T-helper 17 cell (primary cell): ENCODE data around the gene ANKS6. TPM values are rescaled to one million over a fixed set of nuclear protein-coding genes. Genes with fewer than 3 reads are reported as not detected.

Experiments used
- ATAC-seq: fragments of 150-1000 bp; cut with Tn5 transposase; 2 replicates; pipeline ENCODE4 v1.10.0; 2021; ENCODE audit warnings: mild to moderate bottlenecking, moderate library complexity
- DNase-seq, 3 donors: peaks; one replicate each; pipeline versions ENCODE4 v3.0.0 to v3.0.0-alpha.2; 2020 to 2021
- H3K9me3 ChIP-seq: one replicate; pipeline ENCODE4 v1.7.0; 2013; ENCODE audit warnings: low read length, mild to moderate bottlenecking; ENCODE audit not compliant: control insufficient read depth, poor library complexity, severe bottlenecking
- H3K27ac Mint-ChIP-seq: one replicate; pipeline ENCODE4 v1.8.0; 2022; ENCODE audit warnings: mild to moderate bottlenecking, moderate library complexity, mixed read lengths
- H3K27me3 Mint-ChIP-seq: one replicate; pipeline ENCODE4 v1.8.0; 2022; ENCODE audit warnings: mixed read lengths
- H3K36me3 Mint-ChIP-seq: one replicate; pipeline ENCODE4 v1.8.0; 2022; ENCODE audit warnings: low read depth, mixed read lengths
- H3K4me1 Mint-ChIP-seq: one replicate; pipeline ENCODE4 v1.8.0; 2022; ENCODE audit warnings: mild to moderate bottlenecking, mixed read lengths
- H3K4me3 Mint-ChIP-seq: one replicate; pipeline ENCODE4 v1.8.0; 2022; ENCODE audit warnings: mild to moderate bottlenecking, moderate library complexity, mixed read lengths
- total RNA-seq, 4 donors: library from RNA in 2 of 4; stranded (reverse) in 2 of 4; gene quantifications; one replicate each; pipeline ENCODE4 v1.2.3 and lab custom pipeline; 2022 to 2026

The ANKS6 gene
- total RNA-seq, 2 donors from 2014 or later, result 9.6 to 10.0 TPM

- H3K27me3 Mint-ChIP-seq, result peaks cover 14% of the 10 kb centered on the region
- ATAC-seq (no peak), DNase-seq (no peak)
- peak overlapping the region; percentile 60 for H3K27ac Mint-ChIP-seq
- no peaks in the 10 kb centered on the region for H3K36me3 Mint-ChIP-seq
- H3K9me3 ChIP-seq, result no peaks in the 10 kb centered on the region
- peaks cover 23% of the 10 kb centered on the region for H3K4me1 Mint-ChIP-seq
- H3K4me3 Mint-ChIP-seq, result peak overlapping the region; percentile 90
Observed at GRCh38 chr9:98808875-98809274, 12.5 kb upstream of the ANKS6 start.

GRCh38 chr9:98808411-98808815, 12.1 kb upstream of the ANKS6 start:
- no peaks in the 10 kb centered on the region for H3K9me3 ChIP-seq
- Mint-ChIP-seq H3K27me3 (peaks cover 17% of the 10 kb centered on the region), H3K27ac (no peak overlapping the region), H3K36me3 (no peaks in the 10 kb centered on the region), H3K4me3 (peak overlapping the region; percentile 90), H3K4me1 (peaks cover 23% of the 10 kb centered on the region)
- DNase-seq (no peak), ATAC-seq (no peak)

GRCh38 chr9:98807814-98808195, 11.4 kb upstream of the ANKS6 start:
- peak overlapping the region; percentile 90 for H3K4me3 Mint-ChIP-seq
- peaks cover 23% of the 10 kb centered on the region for H3K4me1 Mint-ChIP-seq
- no peaks in the 10 kb centered on the region for H3K36me3 Mint-ChIP-seq
- ATAC-seq (peak; percentile 64), DNase-seq (no peak)
- no peak overlapping the region for H3K27ac Mint-ChIP-seq
- no peaks in the 10 kb centered on the region for H3K9me3 ChIP-seq
- H3K27me3 Mint-ChIP-seq, result peaks cover 20% of the 10 kb centered on the region

GRCh38 chr9:98807070-98807813, 10.9 kb upstream of the ANKS6 start, which contains the start of gene GALNT12:
GALNT12 (plus strand) TSS chr9:98807670; CDS start chr9:98807699, 29 bp downstream.
- peak within 1 kb of the TSS; percentile 81 for H3K27ac Mint-ChIP-seq
- peaks cover 23% of the 10 kb centered on the region for H3K4me1 Mint-ChIP-seq
- no peaks in the 10 kb centered on the region for H3K36me3 Mint-ChIP-seq
- H3K27me3 Mint-ChIP-seq, result peaks cover 25% of the 10 kb centered on the region
- H3K9me3 ChIP-seq, result no peaks in the 10 kb centered on the region
- ATAC-seq, result peak; percentile 85
- peak; percentile 28 to 46 (median 34) for DNase-seq
- peak within 1 kb of the TSS; percentile 95 for H3K4me3 Mint-ChIP-seq

GRCh38 chr9:98806394-98807035, 10.2 kb upstream of the ANKS6 start:
- Mint-ChIP-seq H3K27me3 (peaks cover 28% of the 10 kb centered on the region), H3K36me3 (no peaks in the 10 kb centered on the region), H3K4me3 (peak overlapping the region; percentile 95), H3K27ac (peak overlapping the region; percentile 81), H3K4me1 (peaks cover 21% of the 10 kb centered on the region)
- H3K9me3 ChIP-seq, result no peaks in the 10 kb centered on the region
- DNase-seq, result no peak
- no peak for ATAC-seq

GRCh38 chr9:98805506-98806272, 9.3 kb upstream of the ANKS6 start:
- no peak for ATAC-seq
- Mint-ChIP-seq H3K27me3 (peaks cover 28% of the 10 kb centered on the region), H3K27ac (no peak overlapping the region), H3K4me1 (peaks cover 21% of the 10 kb centered on the region), H3K36me3 (no peaks in the 10 kb centered on the region), H3K4me3 (no peak overlapping the region)
- H3K9me3 ChIP-seq, result no peaks in the 10 kb centered on the region
- no peak for DNase-seq

GRCh38 chr9:98804083-98804482, 7.7 kb upstream of the ANKS6 start:
- ATAC-seq (no peak), DNase-seq (no peak)
- no peak overlapping the region for H3K27ac Mint-ChIP-seq
- no peak overlapping the region for H3K4me3 Mint-ChIP-seq
- no peaks in the 10 kb centered on the region for H3K36me3 Mint-ChIP-seq
- peaks cover 28% of the 10 kb centered on the region for H3K27me3 Mint-ChIP-seq
- no peaks in the 10 kb centered on the region for H3K9me3 ChIP-seq
- peaks cover 14% of the 10 kb centered on the region for H3K4me1 Mint-ChIP-seq

- DNase-seq (no peak), ATAC-seq (no peak)
- Mint-ChIP-seq H3K4me1 (peaks cover 7% of the 10 kb centered on the region), H3K4me3 (no peak overlapping the region), H3K36me3 (no peaks in the 10 kb centered on the region), H3K27ac (no peak overlapping the region), H3K27me3 (peaks cover 28% of the 10 kb centered on the region)
- no peaks in the 10 kb centered on the region for H3K9me3 ChIP-seq
Observed at GRCh38 chr9:98801969-98802371, 5.6 kb upstream of the ANKS6 start.

GRCh38 chr9:98801561-98801960, 5.2 kb upstream of the ANKS6 start:
- Mint-ChIP-seq H3K36me3 (no peaks in the 10 kb centered on the region), H3K4me1 (peaks cover 6% of the 10 kb centered on the region), H3K27ac (no peak overlapping the region), H3K4me3 (no peak overlapping the region), H3K27me3 (peaks cover 28% of the 10 kb centered on the region)
- ATAC-seq, result no peak
- DNase-seq, result no peak
- no peaks in the 10 kb centered on the region for H3K9me3 ChIP-seq

GRCh38 chr9:98798254-98798653, 1.9 kb upstream of the ANKS6 start:
- H3K4me3 Mint-ChIP-seq, result no peak overlapping the region
- no peaks in the 10 kb centered on the region for H3K36me3 Mint-ChIP-seq
- H3K27ac Mint-ChIP-seq, result no peak overlapping the region
- H3K4me1 Mint-ChIP-seq, result peaks cover 19% of the 10 kb centered on the region
- no peak for DNase-seq
- H3K27me3 Mint-ChIP-seq, result peaks cover 10% of the 10 kb centered on the region
- no peaks in the 10 kb centered on the region for H3K9me3 ChIP-seq
- ATAC-seq, result no peak

- peak overlapping the region; percentile 90 for H3K27ac Mint-ChIP-seq
- H3K9me3 ChIP-seq, result no peaks in the 10 kb centered on the region
- H3K4me1 Mint-ChIP-seq, result peaks cover 21% of the 10 kb centered on the region
- H3K27me3 Mint-ChIP-seq, result peaks cover 5% of the 10 kb centered on the region
- H3K36me3 Mint-ChIP-seq, result no peaks in the 10 kb centered on the region
- DNase-seq, result no peak
- H3K4me3 Mint-ChIP-seq, result peak overlapping the region; percentile 91
- no peak for ATAC-seq
Observed at GRCh38 chr9:98797491-98797890, 1.1 kb upstream of the ANKS6 start.

GRCh38 chr9:98795970-98796363, 388 bp downstream of the ANKS6 start:
- H3K4me1 Mint-ChIP-seq, result peaks cover 31% of the 10 kb centered on the region
- DNase-seq, result no peak
- peak; percentile 21 for ATAC-seq
- H3K27ac Mint-ChIP-seq, result peak overlapping the region; percentile 86
- H3K9me3 ChIP-seq, result no peaks in the 10 kb centered on the region
- H3K27me3 Mint-ChIP-seq, result no peaks in the 10 kb centered on the region
- H3K4me3 Mint-ChIP-seq, result peak overlapping the region; percentile 83
- no peaks in the 10 kb centered on the region for H3K36me3 Mint-ChIP-seq

GRCh38 chr9:98795295-98795955, 930 bp downstream of the ANKS6 start:
- peak overlapping the region; percentile 83 for H3K4me3 Mint-ChIP-seq
- ATAC-seq (no peak), DNase-seq (no peak)
- H3K27me3 Mint-ChIP-seq, result no peaks in the 10 kb centered on the region
- no peaks in the 10 kb centered on the region for H3K9me3 ChIP-seq
- peaks cover 33% of the 10 kb centered on the region for H3K4me1 Mint-ChIP-seq
- peak overlapping the region; percentile 86 for H3K27ac Mint-ChIP-seq
- H3K36me3 Mint-ChIP-seq, result no peaks in the 10 kb centered on the region
